C4-2B (cell line): ENCODE results near the gene EN2.
A peak's percentile ranks its signal among the peaks of the same experiment; 100 is the strongest.

Source experiments
- H3K27ac ChIP-seq: fragments of 450-650 bp; 2 replicates; pipeline ENCODE4 v1.5.1; 2017
- CTCF ChIP-seq: fragments of 450-650 bp; conservative IDR thresholded peaks from 2 replicates; pipeline ENCODE4 v1.5.1; 2017; ENCODE audit warnings: mild to moderate bottlenecking
- ZFX ChIP-seq: fragments of 450-650 bp; IDR thresholded peaks from 2 replicates; pipeline ENCODE4 v1.6.1; 2017

The EN2 gene

GRCh38 chr7:155458111-155458877 lies at the start of gene EN2:
EN2 (plus strand) TSS chr7:155458129; CDS start chr7:155458378, 249 bp downstream.
- TF ChIP-seq ZFX (no peak), CTCF (no peak)
- H3K27ac ChIP-seq: peak within 1 kb of the TSS; percentile 73

GRCh38 chr7:155408651-155409586 lies 49.0 kb upstream of the EN2 start:
- no peak overlapping the region for H3K27ac ChIP-seq
- TF ChIP-seq ZFX (no peak), CTCF (no peak)

GRCh38 chr7:155409980-155410379 lies 47.9 kb upstream of the EN2 start:
- no peak for TF ChIP-seq ZFX
- TF ChIP-seq CTCF: no peak
- H3K27ac ChIP-seq: no peak overlapping the region

- H3K27ac ChIP-seq: no peak overlapping the region
- TF ChIP-seq CTCF (no peak), ZFX (no peak)
Measured at GRCh38 chr7:155410431-155410830, 47.5 kb upstream of the EN2 start.

- no peak overlapping the region for H3K27ac ChIP-seq
- TF ChIP-seq CTCF: no peak
- TF ChIP-seq ZFX: no peak
Measured at GRCh38 chr7:155411718-155412415, 46.1 kb upstream of the EN2 start.

GRCh38 chr7:155412416-155413253 lies 45.3 kb upstream of the EN2 start:
- no peak overlapping the region for H3K27ac ChIP-seq
- TF ChIP-seq CTCF (peak; percentile 92), ZFX (no peak)
